Transverse colon (tissue), 3 donors: ENCODE results near the gene FSTL5.

ENCODE experiments used
- POLR2A ChIP-seq: fragments of 450-650 bp; IDR thresholded peaks from one replicate; pipeline ENCODE4 v1.6.1; 2016; ENCODE audit warnings: antibody characterized with exemption, mild to moderate bottlenecking, moderate library complexity
- POLR2AphosphoS5 ChIP-seq, 3 donors: sonication (generic); formaldehyde crosslinking; IDR thresholded peaks; one replicate each; pipeline ENCODE4 v1.6.1; 2016; ENCODE audit warnings: antibody characterized with exemption in 3 of 3

DNA sequence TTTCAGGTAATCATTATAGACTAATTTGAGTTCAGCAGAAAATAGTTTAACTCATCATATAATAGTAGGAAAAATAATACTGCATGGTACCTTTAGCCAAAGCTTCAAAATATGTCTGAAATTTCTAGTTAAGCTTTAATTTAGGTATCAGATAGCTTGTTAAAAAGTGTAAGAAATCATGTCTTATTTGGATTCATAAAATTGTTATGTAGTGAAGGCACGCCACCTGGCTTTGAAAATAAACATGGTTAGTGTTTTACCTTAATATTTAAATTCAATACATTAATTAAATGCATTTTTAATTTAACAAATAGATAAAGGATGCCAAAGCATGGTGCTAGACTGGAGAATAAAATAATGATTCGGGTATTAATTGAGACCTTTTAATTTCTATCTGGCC lies 211.4 kb downstream of the FSTL5 start:
- TF ChIP-seq POLR2A: no peak
- TF ChIP-seq POLR2AphosphoS5 (IDR thresholded peaks at IDR 0.05): no peak
